WTC11 (cell line): ENCODE results near the gene IL26. TPM values are rescaled to one million over a fixed set of nuclear protein-coding genes. Genes with fewer than 3 reads are reported as not detected.

Experiments
- ATAC-seq: fragments of 200-7000 bp; cut with Tn5 transposase; 2 replicates; pipeline ENCODE4 v1.10.0; 2021; ENCODE audit warnings: mild to moderate bottlenecking, moderate library complexity
- CTCF ChIA-PET: fragments of 300-600 bp; sonication (Branson Sonifier 250); formaldehyde crosslinking; loops from one replicate; lab custom pipeline; 2021; ENCODE audit warnings: antibody characterized with exemption; lab: Charles Lee
- POLR2A ChIA-PET: fragments of 350-600 bp; sonication (Branson Sonifier 250); formaldehyde crosslinking; loops from one replicate; lab custom pipeline; 2021; ENCODE audit warnings: antibody characterized with exemption; lab: Charles Lee
- DNase-seq: peaks from one replicate; pipeline ENCODE4 v3.0.0; 2021; ENCODE audit warnings: low spot score
- H3K27ac Mint-ChIP-seq: 2 replicates; pipeline ENCODE4 v1.8.0; 2021; ENCODE audit warnings: mixed read lengths
- H3K27me3 Mint-ChIP-seq: 2 replicates; pipeline ENCODE4 v1.8.0; 2021; ENCODE audit warnings: low read depth, mild to moderate bottlenecking, moderate library complexity, mixed read lengths
- H3K36me3 Mint-ChIP-seq: 2 replicates; pipeline ENCODE4 v1.8.0; 2021; ENCODE audit warnings: mixed read lengths
- H3K4me1 Mint-ChIP-seq: 2 replicates; pipeline ENCODE4 v1.8.0; 2022; ENCODE audit warnings: mixed read lengths
- H3K4me3 Mint-ChIP-seq: 2 replicates; pipeline ENCODE4 v1.8.0; 2021; ENCODE audit warnings: mild to moderate bottlenecking, moderate library complexity, mixed read lengths
- H3K9me3 Mint-ChIP-seq: 2 replicates; pipeline ENCODE4 v1.8.0; 2021; ENCODE audit warnings: mixed read lengths
- ATF3 ChIP-seq: sonication (generic); formaldehyde crosslinking; conservative IDR thresholded peaks from 2 replicates; pipeline ENCODE4 v1.8.1; 2022; ENCODE audit warnings: mild to moderate bottlenecking, missing genetic modification reagents
- CBFB ChIP-seq: sonication (generic); formaldehyde crosslinking; IDR thresholded peaks from 2 replicates; pipeline ENCODE4 v1.8.1; 2022; ENCODE audit warnings: mild to moderate bottlenecking, low read depth, missing genetic modification reagents
- CTCF ChIP-seq: fragments of 200-600 bp; IDR thresholded peaks from 2 replicates; pipeline ENCODE4 v1.8.0; 2022; ENCODE audit warnings: antibody characterized with exemption
- ELF4 ChIP-seq: sonication (generic); formaldehyde crosslinking; IDR thresholded peaks from 2 replicates; pipeline ENCODE4 v1.8.1; 2022; ENCODE audit warnings: low read depth, mild to moderate bottlenecking, moderate library complexity, missing genetic modification reagents
- ERG ChIP-seq: fragments of 250-450 bp; sonication (Bioruptor Pico); IDR thresholded peaks from 2 replicates; pipeline ENCODE4 v1.8.0; 2021; ENCODE audit warnings: mild to moderate bottlenecking
- GTF2I ChIP-seq: fragments of 250-450 bp; sonication (Bioruptor Pico); conservative IDR thresholded peaks from 2 replicates; pipeline ENCODE4 v1.4.0; 2021; ENCODE audit warnings: mild to moderate bottlenecking
- MAX ChIP-seq: sonication (generic); formaldehyde crosslinking; IDR thresholded peaks from 2 replicates; pipeline ENCODE4 v1.8.0; 2022; ENCODE audit warnings: mild to moderate bottlenecking, missing genetic modification reagents
- NFYB ChIP-seq: sonication (generic); formaldehyde crosslinking; conservative IDR thresholded peaks from 2 replicates; pipeline ENCODE4 v1.8.0; 2022; ENCODE audit warnings: low read depth, missing genetic modification reagents
- PRDM15 ChIP-seq: sonication (generic); formaldehyde crosslinking; IDR thresholded peaks from 2 replicates; pipeline ENCODE4 v1.8.0; 2022; ENCODE audit warnings: missing genetic modification reagents
- PRRX2 ChIP-seq: fragments of 250-450 bp; sonication (Bioruptor Pico); IDR thresholded peaks from 2 replicates; pipeline ENCODE4 v1.8.0; 2021; ENCODE audit warnings: mild to moderate bottlenecking
- RORB ChIP-seq: fragments of 250-450 bp; sonication (Bioruptor Pico); IDR thresholded peaks from 2 replicates; pipeline ENCODE4 v1.9.0; 2021; ENCODE audit warnings: mild to moderate bottlenecking
- SP1 ChIP-seq: sonication (generic); formaldehyde crosslinking; conservative IDR thresholded peaks from 2 replicates; pipeline ENCODE4 v1.8.1; 2022; ENCODE audit warnings: missing genetic modification reagents
- TCF7 ChIP-seq: sonication (generic); formaldehyde crosslinking; IDR thresholded peaks from 2 replicates; pipeline ENCODE4 v1.8.0; 2022; ENCODE audit warnings: mild to moderate bottlenecking, low read depth, missing genetic modification reagents, moderate library complexity
- TP53 ChIP-seq: sonication (generic); formaldehyde crosslinking; IDR thresholded peaks from 2 replicates; pipeline ENCODE4 v1.8.1; 2023; ENCODE audit warnings: mild to moderate bottlenecking, missing genetic modification reagents
- ZNF416 ChIP-seq: fragments of 250-450 bp; sonication (Bioruptor Pico); IDR thresholded peaks from 2 replicates; pipeline ENCODE4 v1.9.0; 2021; ENCODE audit warnings: mild to moderate bottlenecking, inconsistent platforms
- ZNF425 ChIP-seq: fragments of 250-450 bp; sonication (Bioruptor Pico); conservative IDR thresholded peaks from 2 replicates; pipeline ENCODE4 v1.9.0; 2021; ENCODE audit warnings: mild to moderate bottlenecking
- total RNA-seq: library from RNA; stranded (reverse); gene quantifications from 3 replicates; pipeline ENCODE4 v1.2.3, GENCODE V29; 2021
- TF ChIP-seq, protein P1 (sequence below): sonication (generic); formaldehyde crosslinking; IDR thresholded peaks from 2 replicates; pipeline ENCODE4 v1.8.1; 2022; ENCODE audit warnings: mild to moderate bottlenecking, missing genetic modification reagents, moderate library complexity, borderline replicate concordance
- TF ChIP-seq, protein P2 (sequence below): sonication (generic); formaldehyde crosslinking; IDR thresholded peaks from 2 replicates; pipeline ENCODE4 v1.8.1; 2023; ENCODE audit warnings: mild to moderate bottlenecking, missing genetic modification reagents
- TF ChIP-seq, protein P3 (sequence below): sonication (generic); formaldehyde crosslinking; IDR thresholded peaks from 2 replicates; pipeline ENCODE4 v1.8.0; 2023; ENCODE audit warnings: mild to moderate bottlenecking, missing genetic modification reagents

Gene IL26
- total RNA-seq, 1 experiment from 2014 or later, result not detected

DNA sequence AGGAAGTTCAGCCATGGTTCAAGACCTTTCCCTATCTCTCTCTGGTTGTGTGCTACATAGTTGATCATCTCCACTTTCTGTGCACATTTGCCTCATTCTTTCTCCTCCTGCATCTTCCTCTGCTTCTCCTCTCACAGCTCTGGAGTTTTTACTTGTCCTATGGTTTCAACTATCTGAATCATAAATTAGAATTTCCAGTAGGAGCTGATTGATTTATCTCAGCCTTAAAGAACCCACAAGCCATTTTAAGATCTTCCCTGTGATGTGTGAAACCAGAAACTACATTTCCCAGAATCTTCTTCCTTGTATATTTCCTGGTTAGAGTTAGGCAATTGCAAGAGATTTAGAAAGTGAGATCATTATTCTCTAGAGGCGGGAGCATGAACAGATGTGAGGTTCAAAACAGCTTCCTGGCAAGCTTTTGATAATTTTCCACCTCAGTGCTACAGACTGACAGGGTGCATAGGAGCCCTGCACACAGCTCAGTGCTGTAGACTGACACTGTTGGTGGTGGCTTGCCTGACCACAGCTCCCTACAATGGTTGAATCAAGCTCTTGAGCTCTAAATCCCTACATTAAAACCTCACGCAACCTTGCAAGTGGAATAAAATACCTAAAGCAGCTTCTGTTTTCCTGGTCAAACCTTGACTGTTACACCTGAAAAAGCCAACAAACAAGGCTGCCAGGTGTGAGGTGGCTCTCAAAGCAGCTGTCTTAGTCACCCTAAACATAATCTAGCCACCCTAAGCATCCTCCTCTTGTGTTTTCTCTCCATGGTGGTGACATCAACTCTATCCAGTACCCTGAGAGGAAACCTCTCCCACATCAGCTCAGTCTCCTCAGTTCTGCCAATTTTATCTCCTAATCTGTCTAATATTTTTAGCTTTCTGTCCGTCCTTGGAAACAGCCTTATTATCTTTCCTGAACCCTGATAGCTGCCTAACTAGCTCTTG lies 44.5 kb downstream of the IL26 start (continued):
- TF ChIP-seq ERG (CRISPR knock-in tag), result no peak
- TF ChIP-seq, protein P1, sequence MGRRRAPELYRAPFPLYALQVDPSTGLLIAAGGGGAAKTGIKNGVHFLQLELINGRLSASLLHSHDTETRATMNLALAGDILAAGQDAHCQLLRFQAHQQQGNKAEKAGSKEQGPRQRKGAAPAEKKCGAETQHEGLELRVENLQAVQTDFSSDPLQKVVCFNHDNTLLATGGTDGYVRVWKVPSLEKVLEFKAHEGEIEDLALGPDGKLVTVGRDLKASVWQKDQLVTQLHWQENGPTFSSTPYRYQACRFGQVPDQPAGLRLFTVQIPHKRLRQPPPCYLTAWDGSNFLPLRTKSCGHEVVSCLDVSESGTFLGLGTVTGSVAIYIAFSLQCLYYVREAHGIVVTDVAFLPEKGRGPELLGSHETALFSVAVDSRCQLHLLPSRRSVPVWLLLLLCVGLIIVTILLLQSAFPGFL (CRISPR knock-in tag), result no peak
- TF ChIP-seq, all 79 proteins: peak for 0

DNA sequence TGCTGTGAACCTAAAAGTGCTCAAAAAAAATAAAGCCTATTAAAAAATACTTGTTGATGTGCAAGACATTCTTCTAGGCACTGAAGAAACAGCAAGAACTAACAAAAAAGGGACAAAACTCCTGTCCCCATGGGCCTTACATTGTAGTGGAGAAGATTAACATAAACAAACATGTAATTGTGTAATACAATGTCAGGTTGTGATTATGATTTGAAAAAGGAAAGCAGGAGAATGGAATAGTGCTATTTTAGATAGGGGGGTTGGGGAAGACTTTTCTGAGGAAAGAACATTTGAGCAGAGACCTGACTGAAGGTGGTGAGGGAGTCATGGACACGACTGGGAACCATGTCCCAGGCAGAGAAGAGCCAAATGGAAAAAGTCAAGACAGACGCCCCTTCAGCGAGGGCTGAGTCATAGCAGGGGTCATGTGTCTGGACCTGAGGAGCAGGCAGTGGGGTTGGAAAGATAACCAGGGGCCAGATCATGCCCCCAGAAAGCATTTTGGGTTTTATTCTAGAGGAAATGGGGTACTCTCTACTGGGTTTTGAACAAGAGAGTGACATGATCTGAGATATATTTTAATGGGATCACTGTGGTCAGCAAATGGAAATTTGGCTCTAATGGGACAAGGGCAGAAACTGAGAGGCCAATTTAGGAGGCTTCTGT lies 46.7 kb downstream of the IL26 start:
- peaks cover 18% of the 10 kb centered on the region for H3K9me3 Mint-ChIP-seq
- peaks cover 11% of the 10 kb centered on the region for H3K4me1 Mint-ChIP-seq
- H3K27ac Mint-ChIP-seq, result no peak overlapping the region
- ChIA-PET POLR2A (no interaction called here), CTCF (no interaction called here)
- H3K27me3 Mint-ChIP-seq, result no peaks in the 10 kb centered on the region; the same call in 1 of the 2 replicates
- H3K36me3 Mint-ChIP-seq, result no peaks in the 10 kb centered on the region
- DNase-seq, result no peak
- ATAC-seq, result no peak
- no peak overlapping the region for H3K4me3 Mint-ChIP-seq
- no peak for TF ChIP-seq GTF2I (CRISPR knock-in tag)
- no peak for TF ChIP-seq ZNF425 (CRISPR knock-in tag)
- TF ChIP-seq RORB (CRISPR knock-in tag), result no peak
- no peak for TF ChIP-seq CBFB
- no peak for TF ChIP-seq PRRX2 (CRISPR knock-in tag)
- TF ChIP-seq SP1, result no peak
- TF ChIP-seq, protein P2, sequence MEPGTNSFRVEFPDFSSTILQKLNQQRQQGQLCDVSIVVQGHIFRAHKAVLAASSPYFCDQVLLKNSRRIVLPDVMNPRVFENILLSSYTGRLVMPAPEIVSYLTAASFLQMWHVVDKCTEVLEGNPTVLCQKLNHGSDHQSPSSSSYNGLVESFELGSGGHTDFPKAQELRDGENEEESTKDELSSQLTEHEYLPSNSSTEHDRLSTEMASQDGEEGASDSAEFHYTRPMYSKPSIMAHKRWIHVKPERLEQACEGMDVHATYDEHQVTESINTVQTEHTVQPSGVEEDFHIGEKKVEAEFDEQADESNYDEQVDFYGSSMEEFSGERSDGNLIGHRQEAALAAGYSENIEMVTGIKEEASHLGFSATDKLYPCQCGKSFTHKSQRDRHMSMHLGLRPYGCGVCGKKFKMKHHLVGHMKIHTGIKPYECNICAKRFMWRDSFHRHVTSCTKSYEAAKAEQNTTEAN (CRISPR knock-in tag), result no peak
- no peak for TF ChIP-seq NFYB (CRISPR knock-in tag)
- TF ChIP-seq ATF3, result no peak
- TF ChIP-seq TP53 (CRISPR knock-in tag), result no peak
- no peak for TF ChIP-seq TCF7
- TF ChIP-seq, protein P3, sequence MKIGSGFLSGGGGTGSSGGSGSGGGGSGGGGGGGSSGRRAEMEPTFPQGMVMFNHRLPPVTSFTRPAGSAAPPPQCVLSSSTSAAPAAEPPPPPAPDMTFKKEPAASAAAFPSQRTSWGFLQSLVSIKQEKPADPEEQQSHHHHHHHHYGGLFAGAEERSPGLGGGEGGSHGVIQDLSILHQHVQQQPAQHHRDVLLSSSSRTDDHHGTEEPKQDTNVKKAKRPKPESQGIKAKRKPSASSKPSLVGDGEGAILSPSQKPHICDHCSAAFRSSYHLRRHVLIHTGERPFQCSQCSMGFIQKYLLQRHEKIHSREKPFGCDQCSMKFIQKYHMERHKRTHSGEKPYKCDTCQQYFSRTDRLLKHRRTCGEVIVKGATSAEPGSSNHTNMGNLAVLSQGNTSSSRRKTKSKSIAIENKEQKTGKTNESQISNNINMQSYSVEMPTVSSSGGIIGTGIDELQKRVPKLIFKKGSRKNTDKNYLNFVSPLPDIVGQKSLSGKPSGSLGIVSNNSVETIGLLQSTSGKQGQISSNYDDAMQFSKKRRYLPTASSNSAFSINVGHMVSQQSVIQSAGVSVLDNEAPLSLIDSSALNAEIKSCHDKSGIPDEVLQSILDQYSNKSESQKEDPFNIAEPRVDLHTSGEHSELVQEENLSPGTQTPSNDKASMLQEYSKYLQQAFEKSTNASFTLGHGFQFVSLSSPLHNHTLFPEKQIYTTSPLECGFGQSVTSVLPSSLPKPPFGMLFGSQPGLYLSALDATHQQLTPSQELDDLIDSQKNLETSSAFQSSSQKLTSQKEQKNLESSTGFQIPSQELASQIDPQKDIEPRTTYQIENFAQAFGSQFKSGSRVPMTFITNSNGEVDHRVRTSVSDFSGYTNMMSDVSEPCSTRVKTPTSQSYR (CRISPR knock-in tag), result no peak
- TF ChIP-seq CTCF, result no peak
- no peak for TF ChIP-seq ELF4
- TF ChIP-seq PRDM15, result no peak
- no peak for TF ChIP-seq MAX (CRISPR knock-in tag)
- no peak for TF ChIP-seq ZNF416
